Endothelial cell of umbilical vein (primary cell): ENCODE data around the gene MAP4K3. TPM values are rescaled to one million over a fixed set of nuclear protein-coding genes. Genes with fewer than 3 reads are reported as not detected.
A peak's percentile ranks its signal among the peaks of the same experiment; 100 is the strongest.

Source experiments
- BruUV-seq: library from RNA; stranded (reverse); fragments of 400-500 nt; replicated peaks from 2 replicates; lab custom pipeline; 2021; lab: Mats Ljungman, UMichigan
- CTCF ChIA-PET: fragments of 300-600, 350-600 bp; sonication (Branson Sonifier 250); formaldehyde crosslinking; loops from one replicate; lab custom pipeline; 2021; ENCODE audit warnings: antibody characterized with exemption, inconsistent platforms; lab: Charles Lee
- POLR2A ChIA-PET: fragments of 300-600, 350-600 bp; sonication (Branson Sonifier 250); formaldehyde crosslinking; loops from one replicate; lab custom pipeline; 2021; ENCODE audit warnings: antibody characterized with exemption, inconsistent platforms; lab: Charles Lee
- DNase-seq: peaks from one replicate; pipeline ENCODE4 v3.0.0-alpha.2; 2011; ENCODE audit warnings: low read depth, low spot score
- FAIRE-seq: peaks from 2 replicates; lab custom pipeline; 2011; peaks lifted over from hg19 to GRCh38; lab: Jason Lieb, UNC
- H2AFZ ChIP-seq: 2 replicates; pipeline ENCODE4 v1.6.0; 2012; ENCODE audit warnings: low read depth, low read length, control low read depth, inconsistent platforms
- H3K27ac ChIP-seq: 2 replicates; pipeline ENCODE4 v1.5.1; 2011; ENCODE audit warnings: low read depth, mild to moderate bottlenecking, control low read depth, low read length, moderate library complexity; ENCODE audit not compliant: insufficient read depth
- H3K27me3 ChIP-seq, 2 experiments: 2 replicates each; pipeline versions ENCODE4 v1.6.0 to v1.6.1; 2011; ENCODE audit warnings: low read length in 2 of 2, mixed read lengths in 1 of 2; ENCODE audit not compliant: control insufficient read depth in 2 of 2, insufficient read depth in 2 of 2
- H3K36me3 ChIP-seq, 2 experiments: 2 replicates in 1 of 2; 3 replicates in 1 of 2; pipeline ENCODE4 v1.5.1; 2011; ENCODE audit warnings: low read length in 2 of 2, mild to moderate bottlenecking in 1 of 2, moderate library complexity in 1 of 2; ENCODE audit not compliant: control insufficient read depth in 2 of 2, insufficient read depth in 2 of 2; ENCODE audit errors: extremely low read depth in 1 of 2
- H3K4me1 ChIP-seq: 3 replicates; pipeline ENCODE4 v1.5.1; 2011; ENCODE audit warnings: mild to moderate bottlenecking, low read length; ENCODE audit not compliant: control insufficient read depth, insufficient read depth; ENCODE audit errors: extremely low read depth
- H3K4me2 ChIP-seq: 2 replicates; pipeline ENCODE4 v1.6.1; 2011; ENCODE audit warnings: low read length, control low read depth, mixed read lengths; ENCODE audit not compliant: insufficient read depth
- H3K4me3 ChIP-seq, 3 experiments: fragments of 200-600 bp in 1 of 3; sonication (generic), shearing (Covaris generic) in 1 of 3; replicated peaks in 1 of 3; 2 replicates each; pipeline ENCODE4 v1.5.1; 2011 to 2016; ENCODE audit warnings: control low read depth in 3 of 3, low read length in 3 of 3, mild to moderate bottlenecking in 2 of 3, inconsistent platforms in 1 of 3, low read depth in 1 of 3, moderate library complexity in 1 of 3; ENCODE audit not compliant: insufficient read depth in 1 of 3
- H3K79me2 ChIP-seq: 2 replicates; pipeline ENCODE4 v1.6.0; 2012; ENCODE audit warnings: low read length, inconsistent platforms; ENCODE audit not compliant: control insufficient read depth, insufficient read depth
- H3K9ac ChIP-seq: replicated peaks from 2 replicates; pipeline ENCODE3; 2011; ENCODE audit warnings: low read length, control low read depth; ENCODE audit not compliant: insufficient read depth; ENCODE audit errors: extremely low read depth
- H3K9me1 ChIP-seq: replicated peaks from 3 replicates; pipeline ENCODE4 v1.6.0; 2011; ENCODE audit warnings: mild to moderate bottlenecking, low read length; ENCODE audit not compliant: control insufficient read depth, insufficient read depth; ENCODE audit errors: extremely low read depth
- H3K9me3 ChIP-seq: replicated peaks from 2 replicates; pipeline ENCODE4 v1.5.1; 2012; ENCODE audit warnings: low read length, inconsistent platforms; ENCODE audit not compliant: control insufficient read depth, insufficient read depth
- H4K20me1 ChIP-seq: replicated peaks from 2 replicates; pipeline ENCODE3; 2011; ENCODE audit warnings: mild to moderate bottlenecking, low read length; ENCODE audit not compliant: control insufficient read depth, insufficient read depth; ENCODE audit errors: extremely low read depth
- CTCF ChIP-seq, 2 donors: IDR thresholded peaks; 1 replicate in 1 of 2; 2 replicates in 1 of 2; pipeline ENCODE4 v1.5.1; 2011; ENCODE audit warnings: low read length in 2 of 2, mild to moderate bottlenecking in 2 of 2, moderate library complexity in 2 of 2, control low read depth in 1 of 2, inconsistent platforms in 1 of 2, low read depth in 1 of 2; ENCODE audit not compliant: insufficient read depth in 1 of 2; ENCODE audit errors: extremely low read depth in 1 of 2
- EZH2 ChIP-seq: IDR thresholded peaks from 2 replicates; pipeline ENCODE4 v1.6.1; 2012; ENCODE audit warnings: borderline replicate concordance, low read depth, mild to moderate bottlenecking, moderate library complexity, low read length, inconsistent platforms; ENCODE audit not compliant: severe bottlenecking
- FOS ChIP-seq: IDR thresholded peaks from 2 replicates; pipeline ENCODE4 v1.6.1; 2011; ENCODE audit warnings: mild to moderate bottlenecking, low read length, moderate library complexity, borderline replicate concordance; ENCODE audit not compliant: insufficient read depth
- GATA2 ChIP-seq: IDR thresholded peaks from 2 replicates; pipeline ENCODE4 v1.7.0; 2011; ENCODE audit warnings: low read depth, mild to moderate bottlenecking, moderate library complexity, mixed read lengths, low read length; ENCODE audit not compliant: insufficient read length, insufficient read depth
- JUN ChIP-seq: IDR thresholded peaks from 2 replicates; pipeline ENCODE4 v1.6.1; 2011; ENCODE audit warnings: borderline replicate concordance, low read depth; ENCODE audit not compliant: insufficient read length, insufficient read depth
- MAX ChIP-seq: IDR thresholded peaks from 2 replicates; pipeline ENCODE4 v1.6.1; 2011; ENCODE audit not compliant: insufficient read depth, insufficient read length
- MYC ChIP-seq: IDR thresholded peaks from one replicate; pipeline ENCODE4 v1.6.1; 2011; ENCODE audit warnings: mild to moderate bottlenecking, low read depth, low read length
- POLR2A ChIP-seq: IDR thresholded peaks from 2 replicates; pipeline ENCODE4 v1.6.1; 2012; ENCODE audit warnings: low read depth, mild to moderate bottlenecking, control low read depth, low read length
- POLR2AphosphoS5 ChIP-seq: IDR thresholded peaks from 2 replicates; pipeline ENCODE4 v1.6.1; 2012; ENCODE audit warnings: low read depth, mild to moderate bottlenecking, control low read depth, low read length, moderate library complexity; ENCODE audit not compliant: insufficient read depth
- dilution Hi-C: fragments of 300-500 bp; cut with MboI; formaldehyde crosslinking; loops from one replicate; pipeline ENCODE4 v1.15.0; 2019; ENCODE audit warnings: low sequenced_read_pairs; ENCODE audit not compliant: extremely low pct_ligation_motif_present
- intact Hi-C: fragments of 100-400 bp; cut with micrococcal nuclease; formaldehyde crosslinking; loops from one replicate; pipeline ENCODE4 v1.10.0; 2022
- polyA plus RNA-seq, 4 experiments: library from polyadenylated mRNA; depleted of rRNA in 3 of 4; stranded (reverse) in 3 of 4; unstranded in 1 of 4; fragments of >200 nt; gene quantifications; 2 replicates each; pipeline versions ENCODE4 v1.2.1 to v1.2.3, GENCODE V29; 2011 to 2012; ENCODE audit warnings: missing spikeins in 1 of 4
- total RNA-seq: library from RNA; stranded (reverse); gene quantifications from 2 replicates; pipeline ENCODE4 v1.2.3, GENCODE V29; 2021

Gene MAP4K3
- total and polyA plus RNA-seq, 2 donors (not counting 3 experiments of a cell fraction or from before 2014, with no cell fraction given) = 8.0 to 45.9 TPM

- Histone ChIP-seq H4K20me1 (no peaks in the 10 kb centered on the region), H3K4me1 (peaks cover 36% of the 10 kb centered on the region), H3K9me3 (no peaks in the 10 kb centered on the region), H3K9ac (no peak overlapping the region), H3K4me3 (no peak overlapping the region), H3K27ac (peak overlapping the region; percentile 49), H3K4me2 (peak overlapping the region; percentile 6), H3K9me1 (no peaks in the 10 kb centered on the region), H3K79me2 (no peaks in the 10 kb centered on the region), H3K27me3 (no peaks in the 10 kb centered on the region), H3K36me3 (no peaks in the 10 kb centered on the region), H2AFZ (peak overlapping the region; percentile 3)
- dilution Hi-C loops = no loop called here
- peak; percentile 93 for FAIRE-seq
- CTCF ChIA-PET = interaction anchor here (0.8 to 3.0 kb wide), 11 partner anchors 9 to 260 kb away, joined by 3 to 13 read pairs (median 4); no protein-coding TSS in a partner anchor
- no TSS peak for BruUV-seq
- POLR2A ChIA-PET = no interaction called here
- peak; percentile 73 for DNase-seq
- intact Hi-C loops = loop anchor here (1.0 kb wide), 4 partner anchors 11 to 43 kb away; partner anchors contain the start of gene MAP4K3
- TF ChIP-seq POLR2AphosphoS5 (no peak), EZH2 (no peak), FOS (no peak), MYC (no peak), GATA2 (no peak), POLR2A (no peak), JUN (no peak), MAX (no peak), CTCF (IDR thresholded peaks at IDR 0.05; ENCODE audit: extremely low read depth in 1 of 2, insufficient read depth in 1 of 2, low read depth in 1 of 2, low read length in 2 of 2) (no peak)
Measured at GRCh38 chr2:39469807-39470206, 32.7 kb upstream of the MAP4K3 start.
